GM12864 (cell line): Measurements from ENCODE around the gene ZFAND6.
A peak's percentile ranks its signal among the peaks of the same experiment; 100 is the strongest.

Experiments
- DNase-seq: peaks from one replicate; pipeline ENCODE4 v3.0.0-alpha.2; 2011; ENCODE audit warnings: low read depth
- H3K4me3 ChIP-seq: 2 replicates; pipeline ENCODE4 v1.5.1; 2011; ENCODE audit warnings: mild to moderate bottlenecking, low read depth, low read length, control low read depth
- TF ChIP-seq, protein P1 (sequence below): IDR thresholded peaks from 2 replicates; pipeline ENCODE4 v1.5.1; 2011; ENCODE audit warnings: low read depth, mild to moderate bottlenecking, moderate library complexity, low read length, control low read depth, inconsistent platforms; ENCODE audit errors: missing control alignments

ZFAND6 gene

DNA sequence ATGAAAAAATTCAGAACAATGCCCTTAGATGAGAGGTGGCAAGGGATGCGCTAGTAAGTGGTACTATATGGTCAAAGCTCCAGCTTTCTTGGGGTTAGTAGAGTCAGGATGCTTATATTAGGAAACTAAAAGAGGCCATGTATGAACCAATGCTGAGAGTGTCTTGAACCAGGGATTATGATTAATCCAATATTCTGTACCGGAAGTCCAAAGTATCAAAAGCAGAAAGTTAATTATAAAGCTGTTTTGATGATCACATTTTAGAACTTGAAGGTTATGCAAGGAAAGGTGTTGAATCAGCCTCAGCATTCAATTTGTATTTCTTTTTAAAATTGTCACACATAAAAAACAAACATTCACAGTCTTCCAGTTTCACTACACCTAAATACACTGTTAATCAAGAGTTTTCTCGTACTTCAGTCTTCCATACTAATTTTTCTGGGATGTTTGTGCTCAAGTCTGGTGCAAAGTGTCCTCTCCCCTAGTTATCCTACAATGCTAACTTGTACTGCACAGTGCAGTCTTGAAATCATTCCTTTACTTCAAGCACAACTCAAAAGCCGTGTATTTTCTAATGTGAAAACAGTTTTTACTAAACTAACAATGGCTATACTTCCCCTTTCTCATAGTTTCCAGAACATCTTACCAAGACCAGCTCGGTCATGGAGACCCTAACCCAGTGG is 82.6 kb downstream of the ZFAND6 start:
- no peak overlapping the region for H3K4me3 ChIP-seq
- TF ChIP-seq, protein P1, sequence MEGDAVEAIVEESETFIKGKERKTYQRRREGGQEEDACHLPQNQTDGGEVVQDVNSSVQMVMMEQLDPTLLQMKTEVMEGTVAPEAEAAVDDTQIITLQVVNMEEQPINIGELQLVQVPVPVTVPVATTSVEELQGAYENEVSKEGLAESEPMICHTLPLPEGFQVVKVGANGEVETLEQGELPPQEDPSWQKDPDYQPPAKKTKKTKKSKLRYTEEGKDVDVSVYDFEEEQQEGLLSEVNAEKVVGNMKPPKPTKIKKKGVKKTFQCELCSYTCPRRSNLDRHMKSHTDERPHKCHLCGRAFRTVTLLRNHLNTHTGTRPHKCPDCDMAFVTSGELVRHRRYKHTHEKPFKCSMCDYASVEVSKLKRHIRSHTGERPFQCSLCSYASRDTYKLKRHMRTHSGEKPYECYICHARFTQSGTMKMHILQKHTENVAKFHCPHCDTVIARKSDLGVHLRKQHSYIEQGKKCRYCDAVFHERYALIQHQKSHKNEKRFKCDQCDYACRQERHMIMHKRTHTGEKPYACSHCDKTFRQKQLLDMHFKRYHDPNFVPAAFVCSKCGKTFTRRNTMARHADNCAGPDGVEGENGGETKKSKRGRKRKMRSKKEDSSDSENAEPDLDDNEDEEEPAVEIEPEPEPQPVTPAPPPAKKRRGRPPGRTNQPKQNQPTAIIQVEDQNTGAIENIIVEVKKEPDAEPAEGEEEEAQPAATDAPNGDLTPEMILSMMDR, result no peak
- no peak for DNase-seq

DNA sequence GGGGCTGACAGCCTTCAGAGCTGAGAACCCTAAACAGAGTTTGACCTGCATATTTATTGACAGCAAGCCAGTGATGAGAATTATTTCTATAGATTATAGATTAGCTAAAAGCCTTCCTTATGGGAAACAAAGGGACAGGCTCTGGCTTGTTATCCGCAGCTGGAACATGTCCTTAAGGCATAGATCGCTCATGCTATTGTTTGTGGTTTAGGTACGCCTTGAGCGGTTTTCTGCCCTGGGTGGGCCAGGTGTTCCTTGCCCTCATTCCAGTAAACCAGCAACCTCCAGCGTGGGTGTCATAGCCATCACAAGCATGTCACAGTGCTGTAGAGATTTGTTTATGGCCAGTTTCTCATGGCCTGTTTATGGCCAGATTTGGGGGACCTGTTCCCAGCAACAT is 83.2 kb downstream of the ZFAND6 start:
- no peak overlapping the region for H3K4me3 ChIP-seq
- DNase-seq, result no peak
- TF ChIP-seq, protein P1, result no peak

DNA sequence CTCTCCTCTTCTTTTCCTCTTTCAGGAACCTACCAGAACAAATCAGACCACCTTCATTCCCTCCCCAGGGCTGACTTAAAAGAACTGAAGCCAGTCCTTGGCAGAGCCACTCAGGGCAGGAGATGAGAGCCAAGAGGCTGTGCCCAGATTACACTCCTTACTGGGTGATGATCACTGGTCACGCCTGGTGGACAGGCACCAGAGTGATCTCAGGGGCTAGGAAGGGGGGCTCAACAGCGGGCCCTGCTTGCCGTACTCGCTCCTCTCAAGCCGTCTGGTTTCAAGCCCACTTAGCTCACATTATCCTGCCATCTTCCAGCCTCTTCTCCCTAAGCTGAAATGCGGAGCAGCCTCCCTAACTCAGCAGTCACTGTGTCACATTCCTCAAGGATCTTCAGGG is 91.7 kb downstream of the ZFAND6 start:
- no peak overlapping the region for H3K4me3 ChIP-seq
- TF ChIP-seq, protein P1, result no peak
- no peak for DNase-seq

DNA sequence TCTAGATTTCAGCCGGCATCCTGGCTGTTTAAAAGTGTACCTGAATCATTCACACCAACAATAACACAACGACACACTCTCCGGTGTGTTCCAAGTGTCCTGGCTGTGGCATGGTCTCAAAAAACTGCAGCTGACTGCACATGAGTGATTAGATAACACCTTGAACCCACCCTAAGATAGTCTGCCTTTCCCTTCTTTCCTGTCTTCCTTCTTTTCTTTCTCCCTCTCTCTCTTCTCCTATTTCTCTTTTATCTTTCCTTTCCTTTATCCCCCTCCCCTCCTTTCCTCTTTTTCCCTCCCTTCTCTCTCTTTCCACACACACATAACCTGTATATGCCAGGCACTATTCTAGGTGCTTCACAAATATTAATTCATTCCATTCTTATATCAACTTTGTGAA is 92.1 kb downstream of the ZFAND6 start:
- H3K4me3 ChIP-seq, result no peak overlapping the region
- DNase-seq, result no peak

DNA sequence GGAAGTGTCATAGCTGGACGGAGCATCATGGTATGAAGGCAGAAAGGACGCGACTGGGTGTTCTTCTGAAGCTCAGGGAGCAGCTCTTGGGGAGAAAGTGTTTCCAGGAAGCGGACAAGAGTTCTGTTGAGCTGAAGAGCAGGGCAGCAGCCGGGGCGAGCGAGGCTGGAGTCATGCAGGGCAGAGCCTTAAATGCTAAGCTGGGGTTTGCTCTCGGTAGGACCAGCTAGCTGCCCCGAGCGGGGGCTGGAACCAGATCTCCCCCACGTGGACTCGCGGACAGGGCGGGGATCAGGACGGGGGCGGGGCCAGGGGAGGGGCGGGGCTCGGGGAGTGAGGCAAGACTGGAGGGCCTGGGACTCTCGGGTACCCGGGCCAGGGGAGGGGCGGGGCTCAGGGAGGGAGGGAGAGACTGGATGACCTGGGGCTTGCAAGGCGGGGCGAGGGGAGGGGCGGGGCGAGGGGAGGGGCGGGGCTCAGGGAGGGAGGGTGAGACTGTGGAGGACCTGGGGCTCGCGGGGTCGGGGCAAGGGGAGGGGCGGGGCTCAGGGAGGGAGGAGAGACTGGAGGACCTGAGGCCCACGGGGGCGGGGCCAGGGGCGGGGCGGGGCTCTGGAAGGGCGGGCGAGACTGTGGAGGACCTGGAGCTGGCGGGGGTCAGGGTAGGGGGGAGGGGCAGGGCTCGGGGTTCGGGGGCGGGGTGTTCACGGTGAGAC is 92.9 kb downstream of the ZFAND6 start:
- peak; percentile 75 for DNase-seq
- peak overlapping the region; percentile 83 for H3K4me3 ChIP-seq
- TF ChIP-seq, protein P1, result no peak

More for the DNA sequence above, 92.1 kb downstream of the ZFAND6 start:
- TF ChIP-seq, protein P1, result no peak

- TF ChIP-seq, protein P1, result no peak
- peak within 1 kb of the TSS; percentile 83 for H3K4me3 ChIP-seq
- DNase-seq, result peak; percentile 34
These were observed 93.7 kb downstream of the ZFAND6 start, which contains the start of gene FAH for GRCh38 chr15:80152896-80153876. FAH (plus strand) TSS chr15:80152999; CDS start chr15:80153055, 56 bp downstream.
